ENCODE results near the gene GLT6D1. TPM values are rescaled to one million over a fixed set of nuclear protein-coding genes. Genes with fewer than 3 reads are reported as not detected.

GLT6D1 gene
- total RNA-seq, 4 donors from 2014 or later = not detected

- DNase-seq = no peak
- no peaks in the 10 kb centered on the region for H3K4me1 ChIP-seq
- H3K4me3 ChIP-seq (replicated peaks in 1 of 3) = no peak overlapping the region
- no peaks in the 10 kb centered on the region for H3K9me3 ChIP-seq
- no peak overlapping the region for H3K27ac ChIP-seq
- WGBS, 2 donors = 81 to 92% methylated on average over 12 to 14 of the region's 14 CpGs
- H3K27me3 ChIP-seq = no peaks in the 10 kb centered on the region
- H3K36me3 ChIP-seq = no peaks in the 10 kb centered on the region
- intact Hi-C loops (cut with DNase I) = no loop called here
- TF ChIP-seq POLR2A (IDR thresholded peaks at IDR 0.05) (no peak), CTCF (IDR thresholded peaks at IDR 0.05) (no peak)
These were observed 56.8 kb downstream of the GLT6D1 start for GRCh38 chr9:135582541-135582940.

DNA sequence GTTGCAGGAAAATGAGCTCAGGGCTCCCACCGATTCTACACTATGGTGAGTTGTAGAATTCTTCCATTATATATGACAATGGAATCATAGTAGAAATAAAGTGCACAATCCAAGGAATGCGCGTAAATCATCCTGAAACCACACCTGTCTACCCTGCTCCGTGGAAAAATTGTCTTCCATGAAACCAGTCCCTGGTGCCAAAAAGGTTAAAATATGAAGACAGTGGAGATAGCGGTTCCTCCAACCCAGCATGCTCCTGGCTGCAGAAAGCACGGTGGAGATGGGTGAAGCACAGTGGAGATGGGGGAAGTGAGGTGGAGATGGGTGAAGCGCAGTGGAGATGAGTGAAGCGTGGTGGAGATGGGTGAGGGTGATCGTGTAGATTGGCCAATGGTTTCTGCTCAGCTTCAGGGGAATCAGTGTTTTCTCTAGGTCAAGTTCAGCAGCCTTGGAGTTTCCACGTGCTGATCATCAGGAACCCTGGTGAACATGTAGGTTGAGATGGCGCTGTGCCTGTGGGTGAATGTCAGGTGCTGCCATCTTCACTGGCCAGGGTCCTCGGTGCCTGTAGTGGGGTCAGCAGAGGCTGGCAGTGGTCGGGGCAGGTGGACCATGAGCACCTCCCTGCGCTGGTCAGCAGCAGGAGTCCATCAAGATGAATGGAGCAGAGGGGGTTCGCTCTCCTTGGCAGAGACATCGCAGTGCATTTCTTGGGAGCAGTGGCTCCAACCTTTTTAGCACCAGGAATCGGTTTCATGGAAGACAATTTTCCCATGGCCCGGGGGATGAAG, 57.5 kb downstream of the GLT6D1 start:
- intact Hi-C loops (cut with DNase I) = no loop called here
- no peak for DNase-seq
- WGBS, 2 donors = 87 to 90% methylated on average over 18 of the region's 18 CpGs
- H3K9me3 ChIP-seq = no peaks in the 10 kb centered on the region
- H3K36me3 ChIP-seq = no peaks in the 10 kb centered on the region
- H3K27ac ChIP-seq = no peak overlapping the region
- TF ChIP-seq CTCF (IDR thresholded peaks at IDR 0.05) (no peak), POLR2A (IDR thresholded peaks at IDR 0.05) (no peak)
- H3K4me1 ChIP-seq = no peaks in the 10 kb centered on the region
- no peak overlapping the region for H3K4me3 ChIP-seq (replicated peaks in 1 of 3)
- H3K27me3 ChIP-seq = no peaks in the 10 kb centered on the region

- H3K36me3 ChIP-seq = no peaks in the 10 kb centered on the region
- no peak for DNase-seq
- H3K4me1 ChIP-seq = no peaks in the 10 kb centered on the region
- TF ChIP-seq CTCF (IDR thresholded peaks at IDR 0.05) = no peak
- TF ChIP-seq POLR2A (IDR thresholded peaks at IDR 0.05) = no peak
- H3K4me3 ChIP-seq (replicated peaks in 1 of 3) = no peak overlapping the region
- H3K27me3 ChIP-seq = no peaks in the 10 kb centered on the region
- WGBS, 2 donors = 88 to 95% methylated on average over 10 to 11 of the region's 11 CpGs
- H3K9me3 ChIP-seq = no peaks in the 10 kb centered on the region
- no peak overlapping the region for H3K27ac ChIP-seq
- intact Hi-C loops (cut with DNase I) = no loop called here
These were observed 58.5 kb downstream of the GLT6D1 start for GRCh38 chr9:135580664-135581380.

- peaks cover 0 to 2% of the 10 kb centered on the region in 2 donors for H3K4me1 ChIP-seq
- no peak overlapping the region for H3K4me3 ChIP-seq (replicated peaks in 1 of 3)
- no peaks in the 10 kb centered on the region for H3K9me3 ChIP-seq
- WGBS, 2 donors = 78 to 79% methylated on average over 10 of the region's 10 CpGs
- intact Hi-C loops (cut with DNase I) = no loop called here
- H3K27me3 ChIP-seq = no peaks in the 10 kb centered on the region
- H3K27ac ChIP-seq = no peak overlapping the region
- no peaks in the 10 kb centered on the region for H3K36me3 ChIP-seq
- no peak for DNase-seq
- no peak for TF ChIP-seq CTCF (IDR thresholded peaks at IDR 0.05)
- TF ChIP-seq POLR2A (IDR thresholded peaks at IDR 0.05) = no peak
These were observed 59.3 kb downstream of the GLT6D1 start for GRCh38 chr9:135579889-135580660.
